A673 (cell line): ENCODE measurements around the gene NEMP1.

ENCODE experiments used
- CTCF ChIP-seq: fragments of 300-800, 200-600 bp; sonication (generic); conservative IDR thresholded peaks from 2 replicates; pipeline ENCODE4 v1.5.1; 2017; ENCODE audit warnings: low read depth, mild to moderate bottlenecking, antibody characterized with exemption, low read length, moderate library complexity, mixed read lengths
- EZH2 ChIP-seq: fragments of 200-600 bp; sonication (generic); IDR thresholded peaks from 2 replicates; pipeline ENCODE4 v1.6.1; 2017; ENCODE audit warnings: borderline replicate concordance, low read depth, mild to moderate bottlenecking, mixed read lengths, antibody characterized with exemption, low read length; ENCODE audit not compliant: poor library complexity, severe bottlenecking

DNA sequence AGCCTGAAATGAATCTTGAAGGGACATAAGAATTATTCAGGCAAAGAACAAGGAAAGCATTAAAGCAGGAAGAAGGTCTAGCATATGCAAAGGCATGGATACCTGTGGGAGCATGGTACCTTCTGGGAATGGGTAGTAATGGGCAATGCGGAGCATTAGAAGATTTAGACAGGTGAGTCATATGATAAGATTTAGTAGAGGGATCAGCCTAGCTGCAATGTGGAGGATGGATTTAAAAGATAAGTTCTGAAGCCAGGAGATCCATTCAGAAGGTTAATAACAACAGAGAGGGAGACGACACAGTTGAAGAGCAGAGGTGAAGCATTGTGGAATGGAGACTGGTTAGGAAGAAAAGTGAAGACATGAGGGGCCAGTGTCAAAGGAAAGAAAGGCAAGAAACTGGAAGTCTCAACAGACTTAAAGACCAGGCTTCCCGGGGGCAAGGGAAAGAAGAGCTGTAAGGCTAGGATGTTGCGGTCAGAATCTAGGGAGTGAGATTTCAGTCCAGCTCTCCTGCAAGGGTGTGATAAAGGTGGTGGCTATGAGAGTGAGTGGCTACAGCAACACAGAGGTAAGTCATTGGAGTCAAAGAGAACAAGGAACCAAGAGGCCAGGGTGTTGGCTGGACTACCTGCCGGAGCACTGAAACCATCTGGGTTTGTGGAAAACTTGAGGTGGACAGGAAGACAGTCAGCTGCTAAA, 38.1 kb upstream of the NEMP1 start:
- TF ChIP-seq CTCF = no peak
- TF ChIP-seq EZH2 = no peak
